HG03565 (cell line): ENCODE results near the gene ERC2.

Experiments
- ATAC-seq: cut with Tn5 transposase; IDR thresholded peaks from one replicate; pipeline ENCODE4 v1.9.1; 2021; ENCODE audit warnings: mild to moderate bottlenecking, moderate library complexity; ENCODE audit not compliant: unreplicated experiment

Gene ERC2

GRCh38 chr3:55895897-55896566 lies 572.2 kb downstream of the ERC2 start:
- ATAC-seq = no peak

- ATAC-seq = no peak
Measured at GRCh38 chr3:55894605-55895004, 573.7 kb downstream of the ERC2 start.

- no peak for ATAC-seq
Measured at GRCh38 chr3:55893045-55893664, 575.1 kb downstream of the ERC2 start.

- ATAC-seq = no peak
Measured at GRCh38 chr3:55891106-55891505, 577.2 kb downstream of the ERC2 start.

- ATAC-seq = no peak
Measured at GRCh38 chr3:55888282-55888885, 579.9 kb downstream of the ERC2 start.

GRCh38 chr3:55885721-55886120 lies 582.5 kb downstream of the ERC2 start:
- ATAC-seq = no peak

- no peak for ATAC-seq
Measured at GRCh38 chr3:55884491-55885285, 583.6 kb downstream of the ERC2 start.

GRCh38 chr3:55884066-55884465 lies 584.2 kb downstream of the ERC2 start:
- no peak for ATAC-seq

- no peak for ATAC-seq
Measured at GRCh38 chr3:55882006-55882405, 586.3 kb downstream of the ERC2 start.

- no peak for ATAC-seq
Measured at GRCh38 chr3:55880357-55880756, 587.9 kb downstream of the ERC2 start.

- ATAC-seq = no peak
Measured at GRCh38 chr3:55879901-55880331, 588.4 kb downstream of the ERC2 start.

GRCh38 chr3:55877703-55878102 lies 590.6 kb downstream of the ERC2 start:
- no peak for ATAC-seq

- no peak for ATAC-seq
Measured at GRCh38 chr3:55876560-55876959, 591.7 kb downstream of the ERC2 start.

GRCh38 chr3:55875113-55875512 lies 593.2 kb downstream of the ERC2 start:
- ATAC-seq = no peak

- no peak for ATAC-seq
Measured at GRCh38 chr3:55873523-55874254, 594.6 kb downstream of the ERC2 start.

- ATAC-seq = no peak
Measured at GRCh38 chr3:55870594-55870993, 597.7 kb downstream of the ERC2 start.

- ATAC-seq = no peak
Measured at GRCh38 chr3:55868347-55868746, 599.9 kb downstream of the ERC2 start.

- no peak for ATAC-seq
Measured at GRCh38 chr3:55863028-55863427, 605.2 kb downstream of the ERC2 start.

GRCh38 chr3:55860049-55860721 lies 608.1 kb downstream of the ERC2 start:
- ATAC-seq = no peak

- no peak for ATAC-seq
Measured at GRCh38 chr3:55859305-55859704, 609.0 kb downstream of the ERC2 start.
